ENCODE results near the gene TUFM. TPM values are rescaled to one million over a fixed set of nuclear protein-coding genes. Genes with fewer than 3 reads are reported as not detected.

Gene TUFM
- polyA plus RNA-seq, 1 experiment = 107 TPM

- ChIA-PET POLR2A (interaction anchor here (1.9 kb wide), 1 partner anchor 8 kb away, joined by 7 read pairs; the partner anchor contains the start of gene TUFM), CTCF (interaction anchor here (1.0 kb wide), 1 partner anchor 13 kb away, joined by 3 read pairs; no protein-coding TSS in a partner anchor)
- Histone ChIP-seq H3K27ac (ENCODE audit: low read depth, low read length) (no peak overlapping the region), H3K4me3 (ENCODE audit: low read depth, low read length) (no peak overlapping the region), H3K9me3 (ENCODE audit: control insufficient read depth, insufficient read depth, low read length) (no peaks in the 10 kb centered on the region; the same call in 1 of the 2 replicates), H3K27me3 (ENCODE audit: control insufficient read depth, insufficient read depth, low read length) (no peaks in the 10 kb centered on the region)
- TF ChIP-seq, protein P1, sequence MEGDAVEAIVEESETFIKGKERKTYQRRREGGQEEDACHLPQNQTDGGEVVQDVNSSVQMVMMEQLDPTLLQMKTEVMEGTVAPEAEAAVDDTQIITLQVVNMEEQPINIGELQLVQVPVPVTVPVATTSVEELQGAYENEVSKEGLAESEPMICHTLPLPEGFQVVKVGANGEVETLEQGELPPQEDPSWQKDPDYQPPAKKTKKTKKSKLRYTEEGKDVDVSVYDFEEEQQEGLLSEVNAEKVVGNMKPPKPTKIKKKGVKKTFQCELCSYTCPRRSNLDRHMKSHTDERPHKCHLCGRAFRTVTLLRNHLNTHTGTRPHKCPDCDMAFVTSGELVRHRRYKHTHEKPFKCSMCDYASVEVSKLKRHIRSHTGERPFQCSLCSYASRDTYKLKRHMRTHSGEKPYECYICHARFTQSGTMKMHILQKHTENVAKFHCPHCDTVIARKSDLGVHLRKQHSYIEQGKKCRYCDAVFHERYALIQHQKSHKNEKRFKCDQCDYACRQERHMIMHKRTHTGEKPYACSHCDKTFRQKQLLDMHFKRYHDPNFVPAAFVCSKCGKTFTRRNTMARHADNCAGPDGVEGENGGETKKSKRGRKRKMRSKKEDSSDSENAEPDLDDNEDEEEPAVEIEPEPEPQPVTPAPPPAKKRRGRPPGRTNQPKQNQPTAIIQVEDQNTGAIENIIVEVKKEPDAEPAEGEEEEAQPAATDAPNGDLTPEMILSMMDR (IDR thresholded peaks at IDR 0.05; ENCODE audit: low read depth, low read length) = no peak
- no peak for DNase-seq (ENCODE audit: low read depth, low spot score)
Measured at GRCh38 chr16:28837672-28838557, 8.2 kb downstream of the TUFM start.

- no peak for DNase-seq (ENCODE audit: low read depth, low spot score)
- ChIA-PET POLR2A (interaction anchor here (1.9 kb wide), 1 partner anchor 10 kb away, joined by 7 read pairs; the partner anchor contains the start of gene TUFM), CTCF (no interaction called here)
- TF ChIP-seq, protein P1 (IDR thresholded peaks at IDR 0.05; ENCODE audit: low read depth, low read length) = no peak
- H3K27me3 ChIP-seq (ENCODE audit: control insufficient read depth, insufficient read depth, low read length) = no peaks in the 10 kb centered on the region
- H3K4me3 ChIP-seq (ENCODE audit: low read depth, low read length) = no peak overlapping the region
- no peaks in the 10 kb centered on the region; the same call in 1 of the 2 replicates for H3K9me3 ChIP-seq (ENCODE audit: control insufficient read depth, insufficient read depth, low read length)
- H3K27ac ChIP-seq (ENCODE audit: low read depth, low read length) = no peak overlapping the region
Measured at GRCh38 chr16:28836761-28837064, 9.4 kb downstream of the TUFM start.

- DNase-seq (ENCODE audit: low read depth, low spot score) = no peak
- CTCF ChIA-PET = no interaction called here
- TF ChIP-seq, protein P1 (IDR thresholded peaks at IDR 0.05; ENCODE audit: low read depth, low read length) = no peak
- Histone ChIP-seq H3K4me3 (ENCODE audit: low read depth, low read length) (no peak overlapping the region), H3K27me3 (ENCODE audit: control insufficient read depth, insufficient read depth, low read length) (no peaks in the 10 kb centered on the region), H3K9me3 (ENCODE audit: control insufficient read depth, insufficient read depth, low read length) (no peaks in the 10 kb centered on the region; the same call in 1 of the 2 replicates), H3K27ac (ENCODE audit: low read depth, low read length) (no peak overlapping the region)
- POLR2A ChIA-PET = interaction anchor here (1.9 kb wide), 1 partner anchor 10 kb away, joined by 7 read pairs; the partner anchor contains the start of gene TUFM
Measured at GRCh38 chr16:28835864-28836760, 10.0 kb downstream of the TUFM start.

- TF ChIP-seq, protein P1 (IDR thresholded peaks at IDR 0.05; ENCODE audit: low read depth, low read length) = no peak
- no peaks in the 10 kb centered on the region; the same call in 1 of the 2 replicates for H3K9me3 ChIP-seq (ENCODE audit: control insufficient read depth, insufficient read depth, low read length)
- no peak overlapping the region for H3K27ac ChIP-seq (ENCODE audit: low read depth, low read length)
- ChIA-PET POLR2A (no interaction called here), CTCF (no interaction called here)
- DNase-seq (ENCODE audit: low read depth, low spot score) = no peak
- H3K27me3 ChIP-seq (ENCODE audit: control insufficient read depth, insufficient read depth, low read length) = no peaks in the 10 kb centered on the region
- no peak overlapping the region for H3K4me3 ChIP-seq (ENCODE audit: low read depth, low read length)
Measured at GRCh38 chr16:28834873-28835863, 11.0 kb downstream of the TUFM start.

Data from AG04450 (cell line).